ENCODE data around the gene RHBDD1.

DNA sequence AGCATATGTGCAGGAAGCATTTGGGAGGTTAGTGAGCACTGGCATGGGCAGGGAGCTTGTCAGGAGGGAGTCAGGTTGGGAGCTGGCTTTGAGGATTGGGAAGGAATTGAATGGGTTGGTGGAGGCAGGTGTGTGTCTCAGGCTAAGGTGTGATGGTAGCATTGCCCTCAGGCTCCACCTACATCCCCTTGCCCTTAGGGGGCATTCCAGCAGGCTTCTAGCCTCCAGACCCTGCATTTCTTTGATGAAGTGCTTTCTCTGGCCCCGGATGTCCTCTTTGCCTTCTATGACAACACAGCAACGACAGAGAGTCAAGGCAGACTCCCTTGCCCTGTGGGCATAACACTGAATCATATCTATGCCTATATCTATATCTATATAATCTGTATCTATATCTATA lies 13.5 kb downstream of the RHBDD1 start:
- TF ChIP-seq POLR2AphosphoS5 (IDR thresholded peaks at IDR 0.05) (no peak), POLR2A (IDR thresholded peaks at IDR 0.05) (no peak)
